ENCODE data around the gene IER3.

- TF ChIP-seq CTCF (IDR thresholded peaks at IDR 0.05; ENCODE audit: insufficient read depth, low read length), result no peak
- TF ChIP-seq POLR2AphosphoS5 (IDR thresholded peaks at IDR 0.05; ENCODE audit: low read depth), result no peak
- no peak for TF ChIP-seq GABPA (IDR thresholded peaks at IDR 0.05; ENCODE audit: low read depth)
Measured at GRCh38 chr6:30740540-30740870, 3.8 kb downstream of the IER3 start.

Data from HL-60 (cell line).